ENCODE results near the gene CSPG4.
"Not testable (repeated sequence)": the region's sequence is repeated elsewhere in the genome, so short reads cannot be mapped to it uniquely, and the experiment has no call there.

CSPG4 gene

GRCh38 chr15:75738014-75738646, 25.5 kb upstream of the CSPG4 start:
- peak; percentile 16 for DNase-seq (ENCODE audit: low spot score)

GRCh38 chr15:75737116-75738013, 24.7 kb upstream of the CSPG4 start:
- not testable (repeated sequence) for DNase-seq (ENCODE audit: low spot score)

- DNase-seq (ENCODE audit: low spot score), result no peak
These were observed 23.6 kb upstream of the CSPG4 start for GRCh38 chr15:75736256-75736655.

- DNase-seq (ENCODE audit: low spot score), result not testable (repeated sequence)
These were observed 22.5 kb upstream of the CSPG4 start for GRCh38 chr15:75734861-75735760.

GRCh38 chr15:75733761-75734651, 21.4 kb upstream of the CSPG4 start:
- no peak for DNase-seq (ENCODE audit: low spot score)

GRCh38 chr15:75732809-75733451, 20.3 kb upstream of the CSPG4 start:
- peak; percentile 70 for DNase-seq (ENCODE audit: low spot score)

GRCh38 chr15:75732177-75732808, 19.6 kb upstream of the CSPG4 start:
- no peak for DNase-seq (ENCODE audit: low spot score)

GRCh38 chr15:75731248-75732151, 18.9 kb upstream of the CSPG4 start:
- no peak for DNase-seq (ENCODE audit: low spot score)

- DNase-seq (ENCODE audit: low spot score), result not testable (repeated sequence)
These were observed 18.0 kb upstream of the CSPG4 start for GRCh38 chr15:75730376-75731247.

GRCh38 chr15:75729326-75730069, 16.9 kb upstream of the CSPG4 start:
- DNase-seq (ENCODE audit: low spot score), result no peak

- DNase-seq (ENCODE audit: low spot score), result peak; percentile 43
These were observed 15.4 kb upstream of the CSPG4 start for GRCh38 chr15:75727851-75728715.

GRCh38 chr15:75727031-75727531, 14.4 kb upstream of the CSPG4 start:
- DNase-seq (ENCODE audit: low spot score), result no peak

GRCh38 chr15:75725719-75726607, 13.3 kb upstream of the CSPG4 start:
- DNase-seq (ENCODE audit: low spot score), result peak; percentile 35

GRCh38 chr15:75725006-75725718, 12.5 kb upstream of the CSPG4 start:
- DNase-seq (ENCODE audit: low spot score), result no peak
